Epithelial cell of proximal tubule (primary cell): Measurements from ENCODE around the gene FAM53A. TPM values are rescaled to one million over a fixed set of nuclear protein-coding genes. Genes with fewer than 3 reads are reported as not detected.

Source experiments
- DNase-seq: peaks from one replicate; pipeline ENCODE4 v3.0.0-alpha.2; 2011; ENCODE audit warnings: low read depth
- H3K4me3 ChIP-seq: 2 replicates; pipeline ENCODE4 v1.5.1; 2011; ENCODE audit warnings: low read depth, mild to moderate bottlenecking, low read length
- total RNA-seq: library from RNA; depleted of rRNA; stranded (reverse); fragments of >200 nt; gene quantifications from 2 replicates; pipeline ENCODE4 v1.2.3, GENCODE V29; 2015
- TF ChIP-seq, protein P1 (sequence below): conservative IDR thresholded peaks from 2 replicates; pipeline ENCODE4 v1.5.1; 2012; ENCODE audit warnings: low read depth, mild to moderate bottlenecking, low read length

The FAM53A gene
- total RNA-seq, 1 donor from 2014 or later: 2.5 TPM

DNA sequence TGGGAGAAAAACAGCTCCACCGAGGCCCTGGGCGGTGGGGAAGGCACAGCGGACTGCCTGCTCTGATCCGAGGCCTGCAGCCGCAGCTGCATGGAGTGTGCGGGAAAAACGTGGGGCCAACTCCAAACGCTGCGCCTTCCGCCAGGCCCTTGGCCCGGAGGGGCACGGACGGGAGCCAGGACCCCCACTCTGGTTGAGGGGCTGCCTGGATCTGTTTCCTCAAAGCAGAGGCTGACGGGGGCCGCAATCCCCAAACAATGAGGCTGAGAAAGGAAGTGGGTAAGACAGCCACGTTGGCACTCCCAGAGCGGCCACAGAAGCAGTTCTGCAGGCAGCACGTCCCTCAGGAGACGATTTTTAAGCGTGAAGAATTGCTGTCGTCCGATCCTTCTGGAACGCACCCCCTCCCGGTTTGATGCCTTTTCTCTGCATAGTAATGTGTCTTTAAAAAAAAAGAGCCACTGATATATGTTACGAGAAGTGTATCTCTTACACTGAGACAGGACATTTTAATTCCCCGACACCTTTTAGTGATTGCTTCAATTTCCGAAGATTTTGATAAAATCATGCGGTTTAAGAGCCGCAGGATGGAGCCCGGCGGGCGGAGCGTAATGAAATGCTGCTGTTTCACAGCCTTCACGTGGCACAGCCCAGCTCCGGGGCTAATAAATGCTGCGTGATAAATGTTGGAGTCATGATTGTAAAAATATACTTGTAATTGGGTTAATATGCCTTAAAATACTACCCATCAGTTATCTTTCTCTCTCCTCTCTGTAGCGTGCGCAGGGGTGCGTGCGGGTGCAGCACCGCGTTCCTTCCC, 85.7 kb downstream of the FAM53A start:
- TF ChIP-seq, protein P1, sequence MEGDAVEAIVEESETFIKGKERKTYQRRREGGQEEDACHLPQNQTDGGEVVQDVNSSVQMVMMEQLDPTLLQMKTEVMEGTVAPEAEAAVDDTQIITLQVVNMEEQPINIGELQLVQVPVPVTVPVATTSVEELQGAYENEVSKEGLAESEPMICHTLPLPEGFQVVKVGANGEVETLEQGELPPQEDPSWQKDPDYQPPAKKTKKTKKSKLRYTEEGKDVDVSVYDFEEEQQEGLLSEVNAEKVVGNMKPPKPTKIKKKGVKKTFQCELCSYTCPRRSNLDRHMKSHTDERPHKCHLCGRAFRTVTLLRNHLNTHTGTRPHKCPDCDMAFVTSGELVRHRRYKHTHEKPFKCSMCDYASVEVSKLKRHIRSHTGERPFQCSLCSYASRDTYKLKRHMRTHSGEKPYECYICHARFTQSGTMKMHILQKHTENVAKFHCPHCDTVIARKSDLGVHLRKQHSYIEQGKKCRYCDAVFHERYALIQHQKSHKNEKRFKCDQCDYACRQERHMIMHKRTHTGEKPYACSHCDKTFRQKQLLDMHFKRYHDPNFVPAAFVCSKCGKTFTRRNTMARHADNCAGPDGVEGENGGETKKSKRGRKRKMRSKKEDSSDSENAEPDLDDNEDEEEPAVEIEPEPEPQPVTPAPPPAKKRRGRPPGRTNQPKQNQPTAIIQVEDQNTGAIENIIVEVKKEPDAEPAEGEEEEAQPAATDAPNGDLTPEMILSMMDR: no peak
- no peak for DNase-seq
- H3K4me3 ChIP-seq: no peak overlapping the region

- DNase-seq: no peak
- TF ChIP-seq, protein P1: no peak
- no peak overlapping the region for H3K4me3 ChIP-seq
Observed at GRCh38 chr4:1597021-1597931, 86.8 kb downstream of the FAM53A start.

DNA sequence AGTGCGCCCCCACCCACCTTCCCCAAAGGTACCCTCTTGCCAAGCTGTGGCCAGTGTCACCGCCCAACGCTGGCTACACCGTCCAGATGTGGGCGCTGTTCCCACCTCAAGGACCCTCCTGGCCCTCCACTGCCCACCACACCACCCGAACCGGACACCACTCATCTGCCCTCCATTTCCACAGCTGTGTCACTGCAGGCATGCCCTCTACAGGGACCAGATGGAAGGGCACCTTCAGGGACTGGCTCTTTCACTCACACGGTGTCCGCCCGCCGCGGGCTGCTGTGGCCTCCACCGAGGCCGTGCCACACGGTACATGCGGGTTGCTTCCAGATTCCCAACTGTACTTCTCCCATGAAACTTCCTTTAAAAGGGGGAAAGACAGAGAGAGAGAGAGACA, 87.7 kb downstream of the FAM53A start:
- DNase-seq: no peak
- no peak overlapping the region for H3K4me3 ChIP-seq
- TF ChIP-seq, protein P1: no peak

DNA sequence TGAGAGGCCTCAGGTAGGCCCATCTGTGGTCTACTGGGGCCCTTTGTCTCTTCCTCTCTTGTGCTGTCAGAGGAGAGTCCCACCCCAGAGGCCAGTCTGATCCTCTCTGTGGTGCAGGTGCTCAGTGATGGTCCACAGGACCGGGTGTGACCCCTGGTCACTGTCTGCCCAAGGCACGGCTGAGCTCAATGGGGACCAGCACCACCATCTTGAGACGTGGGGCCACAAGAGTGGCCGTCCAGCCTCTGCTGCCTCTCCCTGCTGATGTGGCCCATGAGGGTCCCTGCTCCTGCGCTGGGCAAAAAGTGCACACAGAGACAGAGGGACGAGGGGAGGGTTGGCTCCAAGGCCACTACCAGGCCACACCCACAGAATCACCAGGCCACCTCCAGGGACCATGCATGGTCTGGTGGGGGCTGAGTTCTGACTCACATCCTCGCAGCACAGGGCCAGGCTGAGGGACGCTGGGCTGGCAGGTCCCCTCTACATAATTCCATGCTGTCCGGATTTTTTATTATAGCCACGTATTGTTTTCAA, 88.3 kb downstream of the FAM53A start:
- no peak for DNase-seq

GRCh38 chr4:1594871-1595788, 89.0 kb downstream of the FAM53A start:
- no peak for DNase-seq
- TF ChIP-seq, protein P1: no peak
- H3K4me3 ChIP-seq: no peak overlapping the region

More for the DNA sequence above, 88.3 kb downstream of the FAM53A start:
- no peak overlapping the region for H3K4me3 ChIP-seq
- TF ChIP-seq, protein P1: no peak

DNA sequence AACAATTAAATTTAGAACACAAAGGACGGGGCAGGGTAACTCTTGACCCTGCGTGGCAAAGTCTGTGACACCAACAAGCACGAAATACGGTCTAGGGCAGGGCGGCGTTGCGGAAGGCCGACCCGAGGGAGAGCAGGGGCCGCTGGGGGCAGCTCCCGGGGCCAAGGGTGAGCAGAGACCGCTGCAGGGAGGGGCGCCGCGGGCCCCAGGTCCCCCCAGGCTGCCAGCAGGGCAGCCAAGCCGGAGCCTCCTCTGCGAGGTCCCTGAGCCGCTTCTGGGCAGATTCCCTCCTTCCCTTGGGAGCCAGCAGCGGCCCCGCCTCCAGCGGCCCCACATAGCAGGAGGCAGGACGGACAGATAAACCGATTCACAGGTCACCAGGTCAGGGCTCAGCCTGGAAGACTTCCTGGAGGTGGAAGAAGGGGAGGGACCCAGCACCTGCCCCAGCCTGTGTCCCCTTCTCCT, 90.2 kb downstream of the FAM53A start:
- TF ChIP-seq, protein P1: no peak

More for the DNA sequence above, 90.2 kb downstream of the FAM53A start:
- DNase-seq: no peak
- no peak overlapping the region for H3K4me3 ChIP-seq
